Endometrium (tissue), 2 donors: ENCODE data around the gene MBOAT7.
"Not testable (repeated sequence)": the region's sequence is repeated elsewhere in the genome, so short reads cannot be mapped to it uniquely, and the experiment has no call there.

Source experiments
- FAIRE-seq: peaks from 2 replicates; lab custom pipeline; 2012; peaks lifted over from hg19 to GRCh38; lab: Jason Lieb, UNC
- donor health status: control.
- donor health status: control.

The MBOAT7 gene

GRCh38 chr19:54189145-54189734, at the start of gene MBOAT7:
Gene MBOAT7 (minus strand): TSS chr19:54189580. CDS start chr19:54188508, 1,072 bp downstream.
- FAIRE-seq = no peak

- FAIRE-seq = no peak
Observed at GRCh38 chr19:54233941-54234340, 44.6 kb upstream of the MBOAT7 start.

GRCh38 chr19:54231077-54231931, 41.9 kb upstream of the MBOAT7 start:
- FAIRE-seq = no peak

GRCh38 chr19:54230031-54230430, 40.7 kb upstream of the MBOAT7 start:
- no peak for FAIRE-seq

- FAIRE-seq = no peak
Observed at GRCh38 chr19:54229146-54229545, 39.8 kb upstream of the MBOAT7 start.

GRCh38 chr19:54224619-54225018, 35.2 kb upstream of the MBOAT7 start:
- not testable (repeated sequence) for FAIRE-seq

- not testable (repeated sequence) for FAIRE-seq
Observed at GRCh38 chr19:54223937-54224281, 34.5 kb upstream of the MBOAT7 start.

GRCh38 chr19:54223277-54223936, 34.0 kb upstream of the MBOAT7 start:
- FAIRE-seq = not testable (repeated sequence)

- not testable (repeated sequence) for FAIRE-seq
Observed at GRCh38 chr19:54222474-54223276, 33.3 kb upstream of the MBOAT7 start, which contains the start of gene LILRB3. Gene LILRB3 (minus strand): TSS chr19:54223007. CDS start chr19:54222976, 31 bp downstream.

- FAIRE-seq = not testable (repeated sequence)
Observed at GRCh38 chr19:54221947-54222346, 32.6 kb upstream of the MBOAT7 start.

- FAIRE-seq = not testable (repeated sequence)
Observed at GRCh38 chr19:54219702-54220101, 30.3 kb upstream of the MBOAT7 start.

GRCh38 chr19:54218960-54219661, 29.7 kb upstream of the MBOAT7 start:
- FAIRE-seq = no peak

- no peak for FAIRE-seq
Observed at GRCh38 chr19:54218259-54218658, 28.9 kb upstream of the MBOAT7 start.

- not testable (repeated sequence) for FAIRE-seq
Observed at GRCh38 chr19:54217517-54218247, 28.3 kb upstream of the MBOAT7 start.

GRCh38 chr19:54216869-54217268, 27.5 kb upstream of the MBOAT7 start:
- no peak for FAIRE-seq

- not testable (repeated sequence) for FAIRE-seq
Observed at GRCh38 chr19:54214734-54215133, 25.4 kb upstream of the MBOAT7 start.

- FAIRE-seq = not testable (repeated sequence)
Observed at GRCh38 chr19:54214217-54214616, 24.8 kb upstream of the MBOAT7 start.

- FAIRE-seq = no peak
Observed at GRCh38 chr19:54211235-54211634, 21.9 kb upstream of the MBOAT7 start.

- no peak for FAIRE-seq
Observed at GRCh38 chr19:54209811-54210494, 20.6 kb upstream of the MBOAT7 start.
